Left ventricle myocardium inferior (tissue), 1 donor: ENCODE measurements around the gene RARB. TPM values are rescaled to one million over a fixed set of nuclear protein-coding genes. Genes with fewer than 3 reads are reported as not detected.

Experiments
- DNase-seq: peaks from one replicate; pipeline ENCODE4 v3.0.0-alpha.2; 2020
- H3K27ac ChIP-seq: fragments of 200-600 bp; replicated peaks from 2 replicates; pipeline ENCODE4 v1.8.0; 2021
- H3K27me3 ChIP-seq: fragments of 200-600 bp; 2 replicates; pipeline ENCODE4 v1.8.0; 2021; ENCODE audit warnings: low read depth
- H3K36me3 ChIP-seq: fragments of 200-600 bp; 2 replicates; pipeline ENCODE4 v1.8.0; 2021
- H3K4me1 ChIP-seq: fragments of 200-600 bp; 2 replicates; pipeline ENCODE4 v1.8.0; 2021
- H3K4me3 ChIP-seq: fragments of 200-600 bp; 2 replicates; pipeline ENCODE4 v1.8.0; 2021; ENCODE audit warnings: mild to moderate bottlenecking, moderate library complexity
- H3K9me3 ChIP-seq: fragments of 200-600 bp; replicated peaks from 2 replicates; pipeline ENCODE4 v1.8.0; 2021
- CTCF ChIP-seq: fragments of 200-600 bp; IDR thresholded peaks from 2 replicates; pipeline ENCODE4 v1.8.0; 2021; ENCODE audit warnings: antibody characterized with exemption, mild to moderate bottlenecking, borderline replicate concordance
- intact Hi-C: fragments of 100-400 bp; cut with micrococcal nuclease; formaldehyde crosslinking; loops from one replicate; pipeline ENCODE4 v1.11.0; 2022
- total RNA-seq: library from RNA; stranded (reverse); fragmentation: NEBNext Ultra II Directional; extraction: Animal tissue kit (Norgen Biotek cat#: 25700); gene quantifications from one replicate; pipeline ENCODE4 v1.2.1, GENCODE V29; 2021
- donor health status: DM: no; HTN: yes; CAD: no; lungs with severe emphysema.

The RARB gene
- total RNA-seq, 1 donor from 2014 or later = 15.6 TPM

DNA sequence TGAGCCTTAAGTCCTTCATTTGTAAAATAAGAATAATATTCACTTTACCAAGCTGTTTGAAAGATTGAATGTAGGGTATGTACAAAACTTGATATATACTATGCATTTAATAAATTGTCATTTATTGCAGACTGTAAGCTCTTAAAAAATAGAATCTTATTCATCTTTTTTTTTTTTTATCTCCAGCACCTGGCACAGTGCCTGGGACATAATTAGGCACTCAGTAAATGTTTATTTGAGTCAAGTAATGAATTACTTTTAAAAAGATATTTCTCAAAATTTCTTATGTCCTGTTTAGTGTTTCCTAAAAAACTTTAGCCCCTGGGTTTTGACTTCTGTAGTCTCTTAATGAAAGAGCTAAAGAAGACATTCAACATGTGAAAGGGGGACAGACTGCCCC, 164.9 kb downstream of the RARB start:
- intact Hi-C loops = loop anchor here (5.0 to 10.0 kb wide), 4 partner anchors 166 to 821 kb away; partner anchors contain the start of gene RARB
- Histone ChIP-seq H3K4me1 (peaks cover 89% of the 10 kb centered on the region), H3K36me3 (peaks cover 26% of the 10 kb centered on the region), H3K27me3 (no peaks in the 10 kb centered on the region), H3K4me3 (no peak overlapping the region), H3K27ac (peak overlapping the region; percentile 80), H3K9me3 (peaks cover 1% of the 10 kb centered on the region)
- no peak for TF ChIP-seq CTCF
- DNase-seq = no peak

GRCh38 chr3:25594007-25594502, 166.0 kb downstream of the RARB start:
- peak overlapping the region; percentile 80 for H3K27ac ChIP-seq
- H3K4me3 ChIP-seq = no peak overlapping the region
- no peaks in the 10 kb centered on the region for H3K9me3 ChIP-seq
- DNase-seq = no peak
- H3K36me3 ChIP-seq = peaks cover 37% of the 10 kb centered on the region
- peak; percentile 86 for TF ChIP-seq CTCF
- intact Hi-C loops = loop anchor here (2.0 to 10.0 kb wide), 5 partner anchors 167 to 822 kb away; partner anchors contain the start of gene RARB
- H3K27me3 ChIP-seq = no peaks in the 10 kb centered on the region
- H3K4me1 ChIP-seq = peaks cover 84% of the 10 kb centered on the region

GRCh38 chr3:25597535-25598101, 169.6 kb downstream of the RARB start:
- Histone ChIP-seq H3K9me3 (no peaks in the 10 kb centered on the region), H3K36me3 (peaks cover 67% of the 10 kb centered on the region), H3K27ac (peak overlapping the region; percentile 24), H3K4me3 (no peak overlapping the region), H3K27me3 (no peaks in the 10 kb centered on the region), H3K4me1 (peaks cover 48% of the 10 kb centered on the region)
- DNase-seq = no peak
- TF ChIP-seq CTCF = no peak
- intact Hi-C loops = loop anchor here (10.0 kb wide), 2 partner anchors 293 to 633 kb away; no protein-coding TSS in a partner anchor

GRCh38 chr3:25603703-25604102, 175.6 kb downstream of the RARB start:
- no peak overlapping the region for H3K4me3 ChIP-seq
- intact Hi-C loops = no loop called here
- no peaks in the 10 kb centered on the region for H3K27me3 ChIP-seq
- no peak for TF ChIP-seq CTCF
- H3K4me1 ChIP-seq = peaks cover 28% of the 10 kb centered on the region
- H3K27ac ChIP-seq = peak overlapping the region; percentile 65
- peaks cover 78% of the 10 kb centered on the region for H3K36me3 ChIP-seq
- no peaks in the 10 kb centered on the region for H3K9me3 ChIP-seq
- DNase-seq = no peak

- Histone ChIP-seq H3K9me3 (no peaks in the 10 kb centered on the region), H3K4me3 (no peak overlapping the region), H3K27ac (peak overlapping the region; percentile 65), H3K27me3 (no peaks in the 10 kb centered on the region), H3K36me3 (peaks cover 78% of the 10 kb centered on the region), H3K4me1 (peaks cover 28% of the 10 kb centered on the region)
- intact Hi-C loops = no loop called here
- no peak for DNase-seq
- TF ChIP-seq CTCF = no peak
Observed at GRCh38 chr3:25604107-25604805, 176.2 kb downstream of the RARB start.
